ENCODE measurements around the gene LIPA.

DNA sequence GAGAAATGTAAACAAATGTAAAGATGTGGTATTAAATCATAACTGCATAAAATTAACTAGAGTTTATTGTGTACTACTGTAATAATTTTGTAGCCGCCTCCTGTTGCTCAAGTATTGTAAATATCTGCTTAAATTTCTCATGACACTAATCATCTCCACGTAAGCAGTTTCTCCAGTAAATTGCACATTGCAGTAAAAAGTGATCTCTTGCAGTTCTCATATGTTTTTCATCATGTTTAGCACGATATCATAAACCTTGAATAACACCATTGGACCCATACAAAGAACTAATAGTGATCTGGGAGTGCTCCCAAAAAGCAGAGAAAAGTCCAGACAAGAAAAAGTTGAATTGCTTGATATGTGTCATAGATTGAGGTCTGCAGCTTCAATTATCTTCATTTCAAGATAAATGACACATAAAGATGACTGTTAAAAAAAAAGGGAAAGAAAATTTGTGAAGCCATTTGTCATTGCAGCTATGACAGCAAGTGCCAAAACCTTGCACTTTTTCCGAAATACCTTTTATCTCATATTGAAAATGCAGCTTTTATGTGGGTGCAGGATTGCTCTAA, 15.3 kb downstream of the LIPA start:
- TF ChIP-seq, protein P1, sequence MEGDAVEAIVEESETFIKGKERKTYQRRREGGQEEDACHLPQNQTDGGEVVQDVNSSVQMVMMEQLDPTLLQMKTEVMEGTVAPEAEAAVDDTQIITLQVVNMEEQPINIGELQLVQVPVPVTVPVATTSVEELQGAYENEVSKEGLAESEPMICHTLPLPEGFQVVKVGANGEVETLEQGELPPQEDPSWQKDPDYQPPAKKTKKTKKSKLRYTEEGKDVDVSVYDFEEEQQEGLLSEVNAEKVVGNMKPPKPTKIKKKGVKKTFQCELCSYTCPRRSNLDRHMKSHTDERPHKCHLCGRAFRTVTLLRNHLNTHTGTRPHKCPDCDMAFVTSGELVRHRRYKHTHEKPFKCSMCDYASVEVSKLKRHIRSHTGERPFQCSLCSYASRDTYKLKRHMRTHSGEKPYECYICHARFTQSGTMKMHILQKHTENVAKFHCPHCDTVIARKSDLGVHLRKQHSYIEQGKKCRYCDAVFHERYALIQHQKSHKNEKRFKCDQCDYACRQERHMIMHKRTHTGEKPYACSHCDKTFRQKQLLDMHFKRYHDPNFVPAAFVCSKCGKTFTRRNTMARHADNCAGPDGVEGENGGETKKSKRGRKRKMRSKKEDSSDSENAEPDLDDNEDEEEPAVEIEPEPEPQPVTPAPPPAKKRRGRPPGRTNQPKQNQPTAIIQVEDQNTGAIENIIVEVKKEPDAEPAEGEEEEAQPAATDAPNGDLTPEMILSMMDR (optimal IDR thresholded peaks at IDR 0.05 in 1 of 3, IDR thresholded peaks at IDR 0.05 in 1 of 3, conservative IDR thresholded peaks at IDR 0.05 in 1 of 3; ENCODE audit: extremely low read depth in 1 of 3, insufficient read depth in 2 of 3, low read length in 3 of 3), result no peak
- no peak for TF ChIP-seq EZH2 (IDR thresholded peaks at IDR 0.05; ENCODE audit: low read length)
